Endothelial cell of umbilical vein (primary cell): Measurements from ENCODE around the gene MAP7D2.

Experiments used
- CTCF ChIP-seq, 2 donors: IDR thresholded peaks; 1 replicate in 1 of 2; 2 replicates in 1 of 2; pipeline ENCODE4 v1.5.1; 2011; ENCODE audit warnings: low read length in 2 of 2, mild to moderate bottlenecking in 2 of 2, moderate library complexity in 2 of 2, control low read depth in 1 of 2, inconsistent platforms in 1 of 2, low read depth in 1 of 2; ENCODE audit not compliant: insufficient read depth in 1 of 2; ENCODE audit errors: extremely low read depth in 1 of 2
- MAX ChIP-seq: IDR thresholded peaks from 2 replicates; pipeline ENCODE4 v1.6.1; 2011; ENCODE audit not compliant: insufficient read depth, insufficient read length
- MYC ChIP-seq: IDR thresholded peaks from one replicate; pipeline ENCODE4 v1.6.1; 2011; ENCODE audit warnings: mild to moderate bottlenecking, low read depth, low read length

DNA sequence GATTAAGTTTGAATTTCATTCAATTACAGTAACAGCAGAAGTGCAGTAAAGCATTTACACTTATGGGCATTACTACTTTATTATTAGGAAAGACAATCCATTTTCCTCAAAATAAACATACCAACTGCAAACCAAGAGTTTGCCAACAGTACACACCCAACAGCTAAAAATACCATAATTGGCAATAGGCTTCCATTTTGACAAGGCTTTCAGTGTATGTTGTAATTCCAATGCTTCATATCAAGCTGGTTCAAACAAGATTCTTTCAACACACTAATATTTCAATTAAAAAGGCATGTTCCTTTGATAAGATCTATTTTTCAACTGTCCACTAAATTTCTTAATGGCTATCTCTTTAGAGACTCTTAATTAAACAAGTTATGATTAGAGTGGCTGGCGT, 12.8 kb upstream of the MAP7D2 start:
- no peak for TF ChIP-seq CTCF (IDR thresholded peaks at IDR 0.05; ENCODE audit: extremely low read depth in 1 of 2, insufficient read depth in 1 of 2, low read depth in 1 of 2, low read length in 2 of 2)
- TF ChIP-seq MAX: no peak
- TF ChIP-seq MYC: no peak
